HepG2 (cell line): ENCODE data around the gene MRFAP1L1. TPM values are rescaled to one million over a fixed set of nuclear protein-coding genes. Genes with fewer than 3 reads are reported as not detected.

Experiments
- FOSL1 ChIP-seq: sonication (generic); formaldehyde crosslinking; IDR thresholded peaks from 2 replicates; pipeline ENCODE4 v1.9.0; 2021; ENCODE audit warnings: missing genetic modification reagents, borderline replicate concordance
- GATA4 ChIP-seq: sonication (generic); IDR thresholded peaks from 2 replicates; pipeline ENCODE4 v1.6.1; 2016; ENCODE audit warnings: antibody characterized with exemption, low read depth, borderline replicate concordance
- HDAC1 ChIP-seq: sonication (generic); formaldehyde crosslinking; IDR thresholded peaks from 2 replicates; pipeline ENCODE4 v1.5.1; 2020; ENCODE audit warnings: mild to moderate bottlenecking, missing genetic modification reagents
- HOXA9 ChIP-seq: sonication (generic); formaldehyde crosslinking; IDR thresholded peaks from 2 replicates; pipeline ENCODE4 v1.8.1; 2022; ENCODE audit warnings: missing genetic modification reagents, mild to moderate bottlenecking, moderate library complexity, borderline replicate concordance
- LCORL ChIP-seq, 2 experiments: fragments of 450-650 bp in 1 of 2; sonication (generic) in 1 of 2; formaldehyde crosslinking in 1 of 2; IDR thresholded peaks; 2 replicates each; pipeline versions ENCODE4 v1.5.0 to v1.6.1; 2017 to 2020; ENCODE audit warnings: antibody characterized with exemption in 1 of 2, missing genetic modification reagents in 1 of 2
- MED1 ChIP-seq: sonication (generic); formaldehyde crosslinking; IDR thresholded peaks from 2 replicates; pipeline ENCODE4 v1.4.0; 2020; ENCODE audit warnings: missing genetic modification reagents
- MIER3 ChIP-seq: IDR thresholded peaks from 2 replicates; pipeline ENCODE4 v1.6.1; 2016; ENCODE audit warnings: missing compliant biosample characterization, borderline replicate concordance
- MTF2 ChIP-seq: sonication (generic); formaldehyde crosslinking; IDR thresholded peaks from 2 replicates; pipeline ENCODE4 v1.5.0; 2020; ENCODE audit warnings: missing genetic modification reagents, borderline replicate concordance
- MXD4 ChIP-seq: IDR thresholded peaks from 2 replicates; pipeline ENCODE4 v1.6.1; 2016; ENCODE audit warnings: mild to moderate bottlenecking, missing biosample characterization, missing genetic modification reagents
- TBX2 ChIP-seq: sonication (generic); formaldehyde crosslinking; IDR thresholded peaks from 2 replicates; pipeline ENCODE4 v1.5.0; 2020; ENCODE audit warnings: missing genetic modification reagents, mild to moderate bottlenecking, borderline replicate concordance
- YY1 ChIP-seq: IDR thresholded peaks from 2 replicates; pipeline ENCODE4 v1.6.1; 2011; ENCODE audit warnings: low read length, low read depth, moderate library complexity, mild to moderate bottlenecking; ENCODE audit not compliant: insufficient read depth, insufficient replicate concordance
- ZMYM2 ChIP-seq: sonication (generic); formaldehyde crosslinking; IDR thresholded peaks from 2 replicates; pipeline ENCODE4 v1.8.0; 2022; ENCODE audit warnings: mild to moderate bottlenecking, missing genetic modification reagents
- ZNF225 ChIP-seq: sonication (generic); formaldehyde crosslinking; IDR thresholded peaks from 2 replicates; pipeline ENCODE4 v1.4.0; 2020; ENCODE audit warnings: mild to moderate bottlenecking, missing genetic modification reagents
- ZNF501 ChIP-seq: sonication (generic); formaldehyde crosslinking; IDR thresholded peaks from 2 replicates; pipeline ENCODE4 v1.5.1; 2020; ENCODE audit warnings: mild to moderate bottlenecking, moderate library complexity, missing genetic modification reagents
- ZNF563 ChIP-seq: sonication (generic); formaldehyde crosslinking; IDR thresholded peaks from 2 replicates; pipeline ENCODE4 v1.8.0; 2022; ENCODE audit warnings: mild to moderate bottlenecking, moderate library complexity, missing genetic modification reagents
- ZNF629 ChIP-seq: sonication (generic); formaldehyde crosslinking; conservative IDR thresholded peaks from 2 replicates; pipeline ENCODE4 v1.5.0; 2020; ENCODE audit warnings: missing genetic modification reagents
- ZNF776 ChIP-seq: sonication (generic); formaldehyde crosslinking; IDR thresholded peaks from 2 replicates; pipeline ENCODE4 v1.4.0; 2020; ENCODE audit warnings: mild to moderate bottlenecking, missing genetic modification reagents
- ZZZ3 ChIP-seq: sonication (generic); formaldehyde crosslinking; IDR thresholded peaks from 2 replicates; pipeline ENCODE4 v1.4.0; 2020; ENCODE audit warnings: missing genetic modification reagents, mild to moderate bottlenecking, borderline replicate concordance
- polyA plus RNA-seq, 8 experiments: library from polyadenylated mRNA; depleted of rRNA in 3 of 8; stranded (reverse) in 7 of 8; unstranded in 1 of 8; fragments of >200 nt; fragmentation: Illumina TruSeq in 4 of 8; extraction: Trizol in 4 of 8; gene quantifications; 2 replicates each; pipeline versions ENCODE4 v1.2.1 to v1.2.3, GENCODE V29; 2011 to 2016; ENCODE audit warnings: low read depth in 4 of 8, missing spikeins in 1 of 8, mixed read lengths in 1 of 8; ENCODE audit not compliant: insufficient read depth in 1 of 8
- total RNA-seq, 5 experiments: library from RNA; depleted of rRNA; stranded (reverse); fragments of >200 nt; fragmentation: Illumina TruSeq; extraction: Trizol; gene quantifications; 2 replicates each; pipeline ENCODE4 v1.2.3, GENCODE V29; 2016; ENCODE audit warnings: low read depth in 1 of 5
- TF ChIP-seq, protein P1 (sequence below): sonication (generic); formaldehyde crosslinking; IDR thresholded peaks from 2 replicates; pipeline ENCODE4 v1.5.1; 2020; ENCODE audit warnings: mild to moderate bottlenecking, missing genetic modification reagents, moderate library complexity
- TF ChIP-seq, protein P2 (sequence below): sonication (generic); formaldehyde crosslinking; IDR thresholded peaks from 2 replicates; pipeline ENCODE4 v1.4.0; 2020; ENCODE audit warnings: low read depth, mild to moderate bottlenecking, missing genetic modification reagents
- TF ChIP-seq, protein P3 (sequence below): sonication (generic); formaldehyde crosslinking; IDR thresholded peaks from 2 replicates; pipeline ENCODE4 v1.4.0; 2020; ENCODE audit warnings: missing genetic modification reagents, borderline replicate concordance

Gene MRFAP1L1
- total and polyA plus RNA-seq, 2 of the 13 experiments (the other 11 are each of a cell fraction or from before 2014, with no cell fraction given), result 44.8 to 76.6 TPM

GRCh38 chr4:6749340-6750171, 39.9 kb upstream of the MRFAP1L1 start (continued):
- TF ChIP-seq MED1 (CRISPR knock-in tag) (peak; percentile 96), ZNF629 (CRISPR knock-in tag) (peak; percentile 44; the same call in 1 of the 2 replicates), HDAC1 (peak; percentile 94), FOSL1 (CRISPR knock-in tag) (peak; percentile 63; the same call in 1 of the 2 replicates), ZMYM2 (CRISPR knock-in tag) (peak; percentile 69; the same call in 1 of the 2 replicates), MTF2 (CRISPR knock-in tag) (peak; percentile 57; the same call in 1 of the 2 replicates), ZNF776 (CRISPR knock-in tag) (no peak), ZNF501 (CRISPR knock-in tag) (peak; percentile 74), ZNF563 (peak; percentile 75; the same call in 1 of the 2 replicates), HOXA9 (CRISPR knock-in tag) (no peak), TBX2 (peak; percentile 89; the same call in 1 of the 2 replicates), ZNF225 (CRISPR knock-in tag) (no peak), YY1 (peak; percentile 70), ZZZ3 (peak; percentile 66), MIER3 (peak; percentile 60; the same call in 1 of the 2 replicates), GATA4 (peak; percentile 50; the same call in 1 of the 2 replicates), MXD4 (CRISPR knock-in tag) (peak; percentile 83), LCORL (IDR thresholded peaks at IDR 0.05) (no peak), LCORL (CRISPR knock-in tag; IDR thresholded peaks at IDR 0.05) (peak; percentile 91; the same call in 1 of the 2 replicates)
- TF ChIP-seq, protein P1, sequence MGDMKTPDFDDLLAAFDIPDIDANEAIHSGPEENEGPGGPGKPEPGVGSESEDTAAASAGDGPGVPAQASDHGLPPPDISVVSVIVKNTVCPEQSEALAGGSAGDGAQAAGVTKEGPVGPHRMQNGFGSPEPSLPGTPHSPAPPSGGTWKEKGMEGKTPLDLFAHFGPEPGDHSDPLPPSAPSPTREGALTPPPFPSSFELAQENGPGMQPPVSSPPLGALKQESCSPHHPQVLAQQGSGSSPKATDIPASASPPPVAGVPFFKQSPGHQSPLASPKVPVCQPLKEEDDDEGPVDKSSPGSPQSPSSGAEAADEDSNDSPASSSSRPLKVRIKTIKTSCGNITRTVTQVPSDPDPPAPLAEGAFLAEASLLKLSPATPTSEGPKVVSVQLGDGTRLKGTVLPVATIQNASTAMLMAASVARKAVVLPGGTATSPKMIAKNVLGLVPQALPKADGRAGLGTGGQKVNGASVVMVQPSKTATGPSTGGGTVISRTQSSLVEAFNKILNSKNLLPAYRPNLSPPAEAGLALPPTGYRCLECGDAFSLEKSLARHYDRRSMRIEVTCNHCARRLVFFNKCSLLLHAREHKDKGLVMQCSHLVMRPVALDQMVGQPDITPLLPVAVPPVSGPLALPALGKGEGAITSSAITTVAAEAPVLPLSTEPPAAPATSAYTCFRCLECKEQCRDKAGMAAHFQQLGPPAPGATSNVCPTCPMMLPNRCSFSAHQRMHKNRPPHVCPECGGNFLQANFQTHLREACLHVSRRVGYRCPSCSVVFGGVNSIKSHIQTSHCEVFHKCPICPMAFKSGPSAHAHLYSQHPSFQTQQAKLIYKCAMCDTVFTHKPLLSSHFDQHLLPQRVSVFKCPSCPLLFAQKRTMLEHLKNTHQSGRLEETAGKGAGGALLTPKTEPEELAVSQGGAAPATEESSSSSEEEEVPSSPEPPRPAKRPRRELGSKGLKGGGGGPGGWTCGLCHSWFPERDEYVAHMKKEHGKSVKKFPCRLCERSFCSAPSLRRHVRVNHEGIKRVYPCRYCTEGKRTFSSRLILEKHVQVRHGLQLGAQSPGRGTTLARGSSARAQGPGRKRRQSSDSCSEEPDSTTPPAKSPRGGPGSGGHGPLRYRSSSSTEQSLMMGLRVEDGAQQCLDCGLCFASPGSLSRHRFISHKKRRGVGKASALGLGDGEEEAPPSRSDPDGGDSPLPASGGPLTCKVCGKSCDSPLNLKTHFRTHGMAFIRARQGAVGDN (CRISPR knock-in tag), result peak; percentile 98
- TF ChIP-seq, protein P2, sequence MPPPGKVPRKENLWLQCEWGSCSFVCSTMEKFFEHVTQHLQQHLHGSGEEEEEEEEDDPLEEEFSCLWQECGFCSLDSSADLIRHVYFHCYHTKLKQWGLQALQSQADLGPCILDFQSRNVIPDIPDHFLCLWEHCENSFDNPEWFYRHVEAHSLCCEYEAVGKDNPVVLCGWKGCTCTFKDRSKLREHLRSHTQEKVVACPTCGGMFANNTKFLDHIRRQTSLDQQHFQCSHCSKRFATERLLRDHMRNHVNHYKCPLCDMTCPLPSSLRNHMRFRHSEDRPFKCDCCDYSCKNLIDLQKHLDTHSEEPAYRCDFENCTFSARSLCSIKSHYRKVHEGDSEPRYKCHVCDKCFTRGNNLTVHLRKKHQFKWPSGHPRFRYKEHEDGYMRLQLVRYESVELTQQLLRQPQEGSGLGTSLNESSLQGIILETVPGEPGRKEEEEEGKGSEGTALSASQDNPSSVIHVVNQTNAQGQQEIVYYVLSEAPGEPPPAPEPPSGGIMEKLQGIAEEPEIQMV (CRISPR knock-in tag), result peak; percentile 86
- TF ChIP-seq, protein P3, sequence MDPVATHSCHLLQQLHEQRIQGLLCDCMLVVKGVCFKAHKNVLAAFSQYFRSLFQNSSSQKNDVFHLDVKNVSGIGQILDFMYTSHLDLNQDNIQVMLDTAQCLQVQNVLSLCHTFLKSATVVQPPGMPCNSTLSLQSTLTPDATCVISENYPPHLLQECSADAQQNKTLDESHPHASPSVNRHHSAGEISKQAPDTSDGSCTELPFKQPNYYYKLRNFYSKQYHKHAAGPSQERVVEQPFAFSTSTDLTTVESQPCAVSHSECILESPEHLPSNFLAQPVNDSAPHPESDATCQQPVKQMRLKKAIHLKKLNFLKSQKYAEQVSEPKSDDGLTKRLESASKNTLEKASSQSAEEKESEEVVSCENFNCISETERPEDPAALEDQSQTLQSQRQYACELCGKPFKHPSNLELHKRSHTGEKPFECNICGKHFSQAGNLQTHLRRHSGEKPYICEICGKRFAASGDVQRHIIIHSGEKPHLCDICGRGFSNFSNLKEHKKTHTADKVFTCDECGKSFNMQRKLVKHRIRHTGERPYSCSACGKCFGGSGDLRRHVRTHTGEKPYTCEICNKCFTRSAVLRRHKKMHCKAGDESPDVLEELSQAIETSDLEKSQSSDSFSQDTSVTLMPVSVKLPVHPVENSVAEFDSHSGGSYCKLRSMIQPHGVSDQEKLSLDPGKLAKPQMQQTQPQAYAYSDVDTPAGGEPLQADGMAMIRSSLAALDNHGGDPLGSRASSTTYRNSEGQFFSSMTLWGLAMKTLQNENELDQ, result no peak
